Measurements from ENCODE around the gene STEAP3.

DNA sequence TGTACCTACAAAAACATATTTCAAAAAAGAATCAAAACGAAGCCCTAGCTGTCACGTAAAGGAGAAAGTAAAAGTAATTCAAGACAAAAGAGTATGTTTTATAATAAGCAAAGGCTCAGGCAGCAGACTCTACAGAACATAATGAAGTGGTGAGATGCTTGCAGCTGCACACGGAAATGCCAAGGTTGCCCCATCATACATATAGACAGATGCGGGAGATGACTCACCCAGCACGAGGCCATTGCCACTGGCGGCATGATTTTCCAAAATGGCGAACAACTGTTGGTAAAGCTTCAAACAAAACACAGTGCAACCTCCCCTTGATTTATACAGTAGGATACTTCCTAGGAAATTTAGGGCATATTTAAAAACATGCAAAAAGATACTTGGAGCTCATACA, 39.1 kb upstream of the STEAP3 start:
- TF ChIP-seq, protein P1, sequence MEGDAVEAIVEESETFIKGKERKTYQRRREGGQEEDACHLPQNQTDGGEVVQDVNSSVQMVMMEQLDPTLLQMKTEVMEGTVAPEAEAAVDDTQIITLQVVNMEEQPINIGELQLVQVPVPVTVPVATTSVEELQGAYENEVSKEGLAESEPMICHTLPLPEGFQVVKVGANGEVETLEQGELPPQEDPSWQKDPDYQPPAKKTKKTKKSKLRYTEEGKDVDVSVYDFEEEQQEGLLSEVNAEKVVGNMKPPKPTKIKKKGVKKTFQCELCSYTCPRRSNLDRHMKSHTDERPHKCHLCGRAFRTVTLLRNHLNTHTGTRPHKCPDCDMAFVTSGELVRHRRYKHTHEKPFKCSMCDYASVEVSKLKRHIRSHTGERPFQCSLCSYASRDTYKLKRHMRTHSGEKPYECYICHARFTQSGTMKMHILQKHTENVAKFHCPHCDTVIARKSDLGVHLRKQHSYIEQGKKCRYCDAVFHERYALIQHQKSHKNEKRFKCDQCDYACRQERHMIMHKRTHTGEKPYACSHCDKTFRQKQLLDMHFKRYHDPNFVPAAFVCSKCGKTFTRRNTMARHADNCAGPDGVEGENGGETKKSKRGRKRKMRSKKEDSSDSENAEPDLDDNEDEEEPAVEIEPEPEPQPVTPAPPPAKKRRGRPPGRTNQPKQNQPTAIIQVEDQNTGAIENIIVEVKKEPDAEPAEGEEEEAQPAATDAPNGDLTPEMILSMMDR (IDR thresholded peaks at IDR 0.05; ENCODE audit: poor library complexity, severe bottlenecking) = no peak
- TF ChIP-seq EZH2 (IDR thresholded peaks at IDR 0.05; ENCODE audit: borderline replicate concordance, insufficient read depth, low read length, poor library complexity, severe bottlenecking) (no peak), TAF1 (IDR thresholded peaks at IDR 0.05; ENCODE audit: low read depth) (no peak), SMC3 (conservative IDR thresholded peaks at IDR 0.05; ENCODE audit: poor library complexity) (no peak), RAD21 (conservative IDR thresholded peaks at IDR 0.05) (no peak), POLR2AphosphoS5 (IDR thresholded peaks at IDR 0.05) (no peak)
